NCI-H82 treated with DMSO at 0.1 percent for 48 hours (cell line): ENCODE measurements around the gene XPO6.

ENCODE experiments used
- DNase-seq: peaks from one replicate; lab custom pipeline; 2025; ENCODE audit not compliant: unreplicated experiment; lab: John Stamatoyannopoulos, UW

Gene XPO6

DNA sequence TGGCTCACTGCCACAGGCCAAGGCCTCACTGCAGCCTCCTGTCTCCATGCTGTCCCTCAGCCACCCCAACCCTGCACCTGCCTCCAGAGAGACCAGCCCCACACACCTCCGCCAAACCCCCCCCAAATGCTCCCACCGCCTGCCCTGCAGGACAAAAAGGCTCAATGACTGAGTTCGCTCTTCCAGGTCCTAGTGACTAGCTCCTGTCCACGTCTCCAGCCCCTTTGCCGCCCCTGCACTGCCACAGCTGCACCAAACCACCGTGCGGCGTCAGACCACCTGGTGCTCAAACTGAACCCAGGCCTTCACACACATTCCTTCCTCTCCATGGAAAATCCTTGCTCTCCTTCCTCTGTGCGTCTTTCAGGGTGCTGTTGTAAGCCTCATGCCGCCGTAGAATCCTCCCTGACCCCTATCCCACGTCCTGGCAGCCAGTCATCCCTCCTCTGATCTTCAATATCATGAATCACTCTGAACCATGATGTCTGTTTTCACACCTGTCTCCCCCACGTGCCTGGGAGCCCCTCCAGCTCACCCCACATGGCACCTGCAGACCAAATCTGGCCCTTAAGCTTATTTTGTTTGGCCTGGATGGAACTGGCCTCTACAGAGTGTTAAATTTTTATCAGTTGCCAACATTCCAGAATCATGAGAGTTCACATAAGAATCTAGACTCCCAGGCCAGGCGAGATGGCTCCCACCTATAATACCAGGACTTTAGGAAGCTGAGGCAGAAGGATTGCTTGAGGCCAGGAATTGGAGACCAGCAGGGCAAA lies 144.0 kb downstream of the XPO6 start:
- DNase-seq: no peak

DNA sequence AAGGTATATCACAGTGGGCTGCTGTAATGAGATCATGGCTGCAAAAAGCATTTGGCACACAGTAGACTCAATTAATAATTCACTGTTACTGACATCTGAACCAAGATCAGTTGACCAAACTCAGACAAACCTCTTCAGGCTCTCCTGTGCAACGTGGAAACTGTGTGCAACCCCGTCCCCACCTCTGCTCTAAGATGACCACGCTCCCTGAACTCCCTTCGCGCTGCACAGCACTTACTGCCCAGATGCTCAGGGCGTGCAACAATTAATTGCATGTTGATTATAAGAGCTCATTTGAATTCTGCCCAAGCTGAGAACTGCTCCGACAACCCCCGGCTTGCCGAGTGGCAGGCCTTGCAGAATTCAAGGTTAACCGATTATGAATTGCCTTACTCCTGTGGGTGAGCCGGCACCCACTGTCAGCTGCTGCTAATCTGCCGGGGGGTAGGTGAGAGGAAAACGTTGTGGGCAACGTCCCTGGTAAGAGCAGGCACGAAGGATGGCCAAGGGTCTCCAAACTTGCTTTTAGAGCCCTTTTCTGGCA lies 147.0 kb downstream of the XPO6 start:
- no peak for DNase-seq

DNA sequence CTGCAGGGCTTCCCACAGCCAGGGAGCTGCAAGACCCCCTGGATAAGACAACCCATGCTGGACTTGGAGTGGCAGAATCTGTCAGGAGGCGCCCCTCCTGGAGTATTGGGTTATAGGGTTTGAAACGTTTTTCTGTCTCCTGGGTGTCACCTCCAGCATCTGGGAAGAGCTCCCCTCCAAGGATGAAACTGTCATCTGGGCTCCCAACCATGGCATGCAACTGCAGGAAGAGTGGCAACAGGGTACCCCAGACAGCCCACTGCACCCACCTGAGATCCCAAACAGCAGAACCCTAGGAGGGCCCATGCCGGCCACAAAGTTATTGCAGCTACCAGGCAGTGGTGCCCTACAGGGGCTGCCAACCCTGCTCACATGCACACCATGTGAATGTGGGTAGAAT lies 147.6 kb downstream of the XPO6 start:
- DNase-seq: no peak

DNA sequence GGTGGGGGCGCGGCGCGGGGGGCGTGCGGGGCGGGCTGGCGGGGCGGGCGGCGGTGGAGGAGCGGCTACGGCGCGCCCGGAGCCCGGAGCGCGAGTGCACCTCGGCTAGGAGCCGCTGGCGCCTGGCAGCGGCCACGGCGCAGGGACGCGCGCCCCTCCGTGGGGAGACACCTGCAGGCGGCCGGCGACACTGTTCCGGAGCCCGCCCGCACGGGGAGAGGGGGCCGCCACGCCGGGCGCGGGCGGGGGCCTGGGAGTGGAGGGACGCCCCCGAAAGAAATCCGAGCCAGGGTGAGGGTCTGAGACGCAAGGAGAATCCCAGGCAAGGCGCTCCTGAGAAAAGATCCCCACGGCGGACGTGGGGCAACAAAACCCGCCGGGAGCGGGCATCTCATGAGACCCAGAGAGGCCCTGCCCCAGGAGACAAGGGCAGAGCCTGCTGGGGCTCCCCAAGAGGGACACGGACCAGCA lies 148.1 kb downstream of the XPO6 start, which contains the start of gene GSG1L:
GSG1L (minus strand) TSS at position 124 of the 471 bp plus-strand sequence. CDS start 290 bp downstream, outside the sequence.
- no peak for DNase-seq

DNA sequence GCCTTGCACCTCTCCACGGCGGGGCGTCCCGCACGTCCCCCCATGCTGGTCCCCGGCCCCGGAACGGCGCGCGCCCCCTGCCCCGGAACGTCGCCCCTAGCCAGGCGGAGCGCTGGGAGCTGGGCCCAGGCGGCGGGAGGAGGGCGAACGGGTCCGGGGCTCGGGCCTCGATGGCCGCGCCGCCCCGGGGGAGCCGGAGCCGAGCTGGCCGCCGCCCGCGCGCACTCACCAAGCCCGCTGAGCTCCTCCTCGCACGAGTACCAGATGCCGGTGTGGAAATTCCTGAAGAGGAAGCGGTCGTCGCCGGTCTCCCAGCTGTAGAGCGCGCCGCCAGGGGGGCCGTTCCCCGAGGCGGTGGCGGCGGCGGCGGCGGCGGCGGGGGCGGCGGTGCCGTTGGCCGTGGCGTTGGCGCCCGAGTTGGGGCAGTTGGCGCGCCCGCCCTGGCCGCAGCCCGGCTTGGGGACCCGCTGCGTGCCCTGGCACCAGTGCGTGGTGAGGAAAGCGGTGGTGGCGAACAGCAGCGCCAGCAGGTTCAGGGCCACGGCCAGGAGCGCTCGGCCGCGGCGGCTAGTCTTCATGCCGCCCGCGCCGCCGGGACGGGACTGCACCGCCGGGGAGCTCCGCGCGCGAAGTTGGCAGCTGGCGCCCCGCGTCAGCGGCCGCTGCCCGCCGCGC lies 148.8 kb downstream of the XPO6 start:
- no peak for DNase-seq

DNA sequence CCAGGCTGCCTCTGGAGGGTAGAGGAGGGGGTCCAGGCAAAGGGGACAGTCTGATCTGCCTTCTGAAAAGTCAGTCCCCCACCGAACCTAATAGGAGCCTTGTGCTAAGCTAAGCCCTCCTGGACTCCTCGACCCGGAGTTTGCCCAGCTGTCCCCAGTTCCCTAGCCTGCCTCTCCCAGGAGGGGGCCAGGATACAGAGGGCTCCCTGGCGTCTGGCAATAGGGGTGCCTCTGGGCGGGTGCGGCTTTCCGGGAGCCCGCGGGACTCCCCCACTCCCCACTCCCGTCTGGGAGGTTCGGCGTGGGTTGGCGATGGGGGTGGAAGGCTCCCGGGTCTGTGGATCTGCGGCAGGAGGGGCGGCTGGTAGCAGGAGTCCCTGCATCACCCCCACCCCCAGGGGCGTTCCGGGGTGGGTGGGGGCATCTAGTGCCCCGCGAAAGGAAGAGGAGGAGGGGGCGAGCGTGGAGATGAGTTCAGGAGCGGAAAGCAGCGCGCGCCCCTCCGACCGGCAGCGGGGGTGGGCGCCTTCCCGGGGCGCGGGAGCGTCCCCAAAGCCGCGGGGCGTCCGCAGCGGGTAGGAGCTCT lies 149.4 kb downstream of the XPO6 start:
- DNase-seq: no peak

DNA sequence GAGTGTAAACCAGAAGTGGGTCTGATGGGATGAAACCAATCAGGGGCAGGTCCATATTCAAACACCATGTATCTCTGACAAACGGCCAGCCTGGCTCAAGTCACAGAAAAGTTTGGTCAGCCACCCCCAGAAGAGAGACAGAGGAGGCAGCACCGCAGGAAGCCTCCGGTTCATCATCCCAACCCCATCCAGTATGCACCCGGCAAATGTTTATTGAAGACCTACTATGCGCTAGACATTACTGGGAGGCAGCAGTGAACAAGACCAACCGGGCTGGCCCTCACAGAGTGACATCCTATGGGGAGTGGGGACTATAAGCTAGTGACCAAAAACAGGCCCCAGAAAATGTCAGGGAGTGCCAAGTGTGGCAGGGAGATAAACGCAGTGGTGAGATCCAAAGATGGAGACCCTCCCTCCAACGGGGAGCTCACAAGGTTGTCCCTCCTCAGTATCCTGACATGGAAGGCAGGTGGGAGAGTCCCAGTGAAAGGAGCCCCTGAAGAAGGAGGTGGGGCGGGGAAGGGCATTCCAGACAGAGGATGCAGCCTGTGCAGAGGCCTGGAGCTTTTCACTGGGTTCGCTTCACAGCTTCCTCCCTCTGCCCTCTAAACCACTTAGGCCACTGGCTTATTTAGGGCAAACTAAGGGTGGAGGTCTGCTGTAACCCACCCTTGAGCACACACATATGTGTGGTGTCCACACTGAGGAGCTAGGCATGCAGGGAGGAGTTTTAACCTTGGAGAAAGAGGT lies 150.2 kb downstream of the XPO6 start:
- DNase-seq: no peak

DNA sequence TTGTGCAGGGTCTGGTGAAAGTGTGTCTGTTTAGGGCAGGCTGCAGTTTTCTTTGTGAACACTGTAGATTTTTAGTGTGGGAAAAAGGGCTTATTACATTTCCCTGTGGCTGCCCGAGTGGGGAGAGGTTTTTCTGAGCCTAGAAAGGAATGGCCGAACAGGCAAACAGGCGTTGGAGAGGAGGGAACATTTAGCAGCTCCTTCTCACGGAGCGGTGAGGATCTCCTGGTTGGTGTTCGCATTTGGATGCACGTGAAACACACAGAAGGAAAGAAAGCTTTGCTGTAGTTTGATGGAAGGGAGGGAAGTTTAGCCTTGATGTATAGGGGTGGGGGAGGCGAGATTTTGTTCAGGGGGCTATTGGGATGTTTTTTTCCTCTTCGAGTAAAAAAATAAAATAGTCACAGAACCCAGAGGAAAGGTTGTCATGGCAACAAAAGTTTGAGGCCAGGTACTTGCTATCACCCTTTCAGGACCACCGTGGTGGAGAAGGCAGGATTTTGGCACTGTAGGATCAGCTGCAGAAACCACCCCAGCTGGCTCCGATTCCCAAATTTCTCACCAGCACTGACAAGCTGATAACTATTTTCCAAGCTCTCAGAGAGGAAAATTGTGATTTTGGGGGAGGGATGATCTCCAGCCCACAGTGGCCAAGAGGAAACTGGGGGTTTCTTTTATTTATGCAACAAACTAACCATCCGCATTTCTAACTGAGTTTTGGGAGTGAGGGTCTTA lies 151.8 kb downstream of the XPO6 start:
- no peak for DNase-seq

DNA sequence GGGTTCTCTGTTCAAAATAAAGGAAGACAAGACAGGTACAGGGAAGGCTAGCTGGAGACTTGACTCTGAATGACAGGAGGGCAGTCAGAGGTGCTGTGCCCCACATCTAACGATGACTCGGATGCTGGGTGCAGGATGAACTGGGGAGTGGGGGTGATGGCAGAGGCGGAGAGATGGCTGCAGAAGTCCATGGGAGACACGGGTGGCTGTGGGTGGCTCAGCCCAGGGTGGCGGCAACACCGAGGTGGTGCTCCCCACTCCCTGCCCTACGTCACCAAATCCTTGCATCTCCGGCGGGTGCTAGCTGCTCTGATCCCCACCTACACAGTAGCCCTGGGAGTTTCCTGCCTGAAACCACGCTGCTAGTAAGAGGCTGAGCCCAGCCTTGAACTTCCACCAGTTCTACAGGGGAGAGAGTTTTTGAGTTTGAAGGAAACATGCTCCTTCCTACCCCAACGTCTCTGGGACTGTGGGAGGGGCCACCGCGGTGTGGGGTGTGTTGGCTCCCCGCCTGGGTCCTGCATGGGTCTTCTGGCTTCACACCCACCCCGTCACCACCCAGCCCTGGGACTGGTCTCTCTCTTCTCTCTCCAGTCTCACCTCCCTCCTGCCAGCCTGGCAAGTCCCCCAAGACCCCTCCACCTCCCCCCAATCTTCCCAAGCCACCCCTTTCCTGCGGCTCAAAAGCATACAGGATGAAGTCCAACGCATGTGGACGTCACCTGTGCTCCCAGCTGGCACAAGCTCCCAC lies 152.8 kb downstream of the XPO6 start:
- no peak for DNase-seq

DNA sequence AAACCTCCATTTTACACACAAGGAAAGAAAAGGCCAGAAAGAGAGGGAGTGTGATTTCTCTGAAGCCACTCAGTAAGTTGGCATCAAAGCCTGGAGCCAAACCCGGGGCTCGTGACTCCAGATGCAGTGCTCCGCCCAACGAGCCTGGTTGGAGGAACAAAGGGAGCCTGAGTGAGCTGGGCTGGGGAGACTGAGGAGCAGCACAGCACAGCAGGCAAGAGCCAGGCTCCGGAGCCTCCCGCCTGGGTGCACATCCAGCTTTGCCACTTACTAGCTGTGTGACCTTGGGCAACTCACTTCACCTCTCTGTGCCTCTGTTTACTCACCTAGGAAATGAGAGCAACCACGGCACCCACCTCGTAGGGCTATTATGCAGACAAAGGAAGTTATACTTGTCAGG lies 153.8 kb downstream of the XPO6 start:
- DNase-seq: no peak

DNA sequence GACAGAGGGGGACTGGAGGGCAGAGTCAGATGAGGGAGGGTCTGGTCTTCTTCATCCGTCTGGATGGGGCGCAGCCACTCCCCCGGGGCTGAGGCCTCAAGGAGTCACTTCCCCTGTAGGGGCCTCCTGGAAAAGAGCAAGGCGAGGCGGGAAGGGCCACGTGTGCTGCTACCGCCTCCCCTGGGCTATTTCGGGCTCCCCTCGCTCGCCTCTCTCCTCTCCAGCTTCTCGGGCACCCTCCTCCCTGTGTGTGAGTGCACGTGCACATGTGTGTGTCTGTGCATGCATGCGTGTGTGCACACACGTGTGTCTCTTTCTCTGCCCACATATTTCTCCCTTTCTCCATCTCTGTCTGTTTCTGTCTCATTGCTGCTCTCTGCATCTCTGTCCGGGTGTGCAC lies 158.3 kb downstream of the XPO6 start:
- DNase-seq: no peak

DNA sequence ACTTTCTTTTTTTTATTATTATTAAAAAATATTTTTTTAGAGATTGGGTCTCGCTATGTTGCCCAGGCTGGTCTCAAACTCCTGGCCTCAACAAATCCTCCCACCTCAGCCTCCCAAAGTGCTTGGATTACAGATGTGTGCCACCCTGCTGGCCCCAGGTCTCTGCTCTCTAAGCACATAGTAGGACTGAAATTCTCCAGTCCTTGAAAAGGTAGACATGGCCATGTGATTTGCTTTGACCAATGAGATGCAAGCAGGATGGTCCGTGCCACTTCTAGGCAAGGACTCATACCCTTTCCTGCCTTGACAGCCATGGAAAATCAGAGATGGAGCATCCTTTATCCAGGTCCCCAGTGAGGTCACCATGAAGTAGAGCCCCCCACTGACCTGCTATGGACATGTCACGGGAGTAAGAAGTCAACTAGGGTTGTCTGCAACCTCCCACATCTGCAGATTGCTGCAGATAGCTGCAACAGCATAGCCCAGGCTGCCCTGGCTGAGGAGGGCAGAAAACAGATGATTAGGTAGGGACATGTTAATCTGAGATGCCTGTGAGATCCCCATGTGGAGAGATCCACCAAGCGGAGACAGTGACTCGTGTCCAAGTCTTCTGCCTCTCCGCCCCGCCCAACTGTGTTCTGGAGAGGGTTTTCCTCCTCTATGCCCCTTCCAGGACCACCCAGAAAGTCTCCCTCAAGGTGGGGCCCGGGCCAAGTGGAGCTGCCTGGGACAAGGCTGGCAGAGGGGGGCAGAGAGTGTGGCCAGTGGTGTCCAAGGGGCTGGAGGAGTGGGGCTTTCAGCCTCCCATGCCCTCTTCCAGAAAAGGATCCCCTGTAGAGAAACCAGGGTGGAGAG lies 159.3 kb downstream of the XPO6 start:
- DNase-seq: no peak

DNA sequence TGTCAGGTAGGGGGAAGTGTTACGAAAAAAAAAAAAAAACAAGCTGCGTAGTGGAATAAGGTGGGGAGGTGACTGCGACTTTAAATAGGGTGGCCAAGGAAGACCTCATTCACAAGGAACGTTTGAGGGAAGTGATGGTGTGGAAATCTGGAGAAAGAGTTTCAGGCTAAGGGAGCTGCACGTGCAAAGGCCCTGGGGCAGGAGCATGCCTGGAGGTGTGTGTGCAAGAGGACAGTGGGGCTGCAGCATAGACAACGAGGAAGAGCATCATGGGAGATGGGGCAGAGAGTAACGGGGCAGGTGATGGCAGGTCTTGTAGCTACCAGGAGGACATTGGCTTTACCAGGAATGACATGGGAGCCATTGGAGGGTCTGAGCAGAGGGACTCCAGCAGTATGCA lies 160.3 kb downstream of the XPO6 start:
- no peak for DNase-seq
